H1 (cell line): ENCODE measurements around the gene DIP2C. TPM values are rescaled to one million over a fixed set of nuclear protein-coding genes. Genes with fewer than 3 reads are reported as not detected.

Experiments used
- BACH1 ChIP-seq: IDR thresholded peaks from 2 replicates; pipeline ENCODE4 v1.6.1; 2012; ENCODE audit warnings: low read length, improper control_type of control experiment
- CHD7 ChIP-seq: fragments of 300-600 bp; sonication (generic); IDR thresholded peaks from 2 replicates; pipeline ENCODE4 v1.7.1; 2012; ENCODE audit warnings: low read length, moderate library complexity, mild to moderate bottlenecking, inconsistent platforms; ENCODE audit not compliant: insufficient replicate concordance
- CREB1 ChIP-seq: IDR thresholded peaks from 2 replicates; pipeline ENCODE4 v1.6.1; 2012; ENCODE audit warnings: inconsistent platforms
- SP4 ChIP-seq: IDR thresholded peaks from 2 replicates; pipeline ENCODE4 v1.6.1; 2012; ENCODE audit warnings: low read length, inconsistent platforms
- YY1 ChIP-seq: IDR thresholded peaks from 2 replicates; pipeline ENCODE4 v1.6.1; 2011; ENCODE audit warnings: low read depth, mild to moderate bottlenecking, low read length
- polyA plus RNA-seq, 7 experiments: library from polyadenylated mRNA; depleted of rRNA in 3 of 7; stranded (reverse) in 5 of 7; unstranded in 2 of 7; fragments of >200 nt in 5 of 7; fragments of 200-250 nt in 2 of 7; gene quantifications; 1 replicate in 5 of 7; 2 replicates in 1 of 7; 4 replicates in 1 of 7; pipeline versions ENCODE4 v1.2.1 to v1.2.3, GENCODE V29; 2011 to 2013; ENCODE audit warnings: missing spikeins in 2 of 7, mixed read lengths in 2 of 7
- total RNA-seq: library from RNA; stranded (reverse); fragmentation: NEBNext Ultra II Directional; extraction: Animal tissue kit (Norgen Biotek cat#: 25700); gene quantifications from 2 replicates; pipeline ENCODE4 v1.2.1, GENCODE V29; 2021

DIP2C gene
- total and polyA plus RNA-seq, 2 of the 8 experiments (the other 6 are each of a cell fraction or from before 2014, with no cell fraction given) = 3.8 to 9.3 TPM

- no peak for TF ChIP-seq CHD7
- no peak for TF ChIP-seq CREB1
- TF ChIP-seq BACH1 = no peak
- TF ChIP-seq SP4 = no peak
- TF ChIP-seq YY1 = no peak
These were observed 38.4 kb downstream of the DIP2C start (continued) for GRCh38 chr10:650886-651615.
